Measurements from ENCODE around the gene USP43.
A peak's percentile ranks its signal among the peaks of the same experiment; 100 is the strongest.
"Not testable (repeated sequence)": the region's sequence is repeated elsewhere in the genome, so short reads cannot be mapped to it uniquely, and the experiment has no call there.

The USP43 gene

GRCh38 chr17:9632741-9633140 lies 12.6 kb upstream of the USP43 start:
- Histone ChIP-seq H3K4me3 (ENCODE audit: low read depth in 1 of 2, low read length in 2 of 2) (no peak overlapping the region), H3K9me3 (ENCODE audit: low read length) (no peaks in the 10 kb centered on the region), H3K36me3 (ENCODE audit: insufficient read depth, low read length) (no peaks in the 10 kb centered on the region), H3K27ac (ENCODE audit: low read depth, low read length) (no peak overlapping the region), H3K4me1 (ENCODE audit: insufficient read depth, low read length) (no peaks in the 10 kb centered on the region), H3K27me3 (ENCODE audit: control insufficient read depth in 1 of 2, insufficient read depth in 2 of 2, low read length in 2 of 2) (no peaks in the 10 kb centered on the region), H3K9ac (ENCODE audit: low read length) (no peak overlapping the region)

- Histone ChIP-seq H3K9me3 (ENCODE audit: low read length) (no peaks in the 10 kb centered on the region), H3K9ac (ENCODE audit: low read length) (no peak overlapping the region), H3K4me3 (ENCODE audit: low read depth in 1 of 2, low read length in 2 of 2) (no peak overlapping the region), H3K27me3 (ENCODE audit: control insufficient read depth in 1 of 2, insufficient read depth in 2 of 2, low read length in 2 of 2) (no peaks in the 10 kb centered on the region), H3K36me3 (ENCODE audit: insufficient read depth, low read length) (no peaks in the 10 kb centered on the region), H3K4me1 (ENCODE audit: insufficient read depth, low read length) (no peaks in the 10 kb centered on the region), H3K27ac (ENCODE audit: low read depth, low read length) (no peak overlapping the region)
These were observed 10.0 kb upstream of the USP43 start for GRCh38 chr17:9635340-9635739.

DNA sequence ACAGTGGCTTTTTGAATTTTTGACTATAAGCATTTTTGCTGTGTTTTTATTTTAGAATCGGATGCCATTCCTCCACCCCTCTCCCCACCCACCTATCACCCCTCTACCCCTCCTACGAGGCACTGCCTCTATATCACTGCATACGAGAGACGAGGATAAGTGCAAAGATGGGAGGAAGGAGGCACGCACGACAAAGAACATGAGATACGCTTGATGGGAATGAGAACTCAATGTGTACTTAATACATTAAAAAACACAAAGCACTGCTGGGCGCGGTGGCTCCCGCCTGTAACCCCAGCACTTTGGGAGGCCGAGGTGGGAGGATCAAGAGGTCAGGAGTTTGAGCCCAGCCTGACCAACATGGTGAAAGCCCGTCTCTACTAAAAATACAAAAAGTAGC lies 8.8 kb upstream of the USP43 start:
- H3K27me3 ChIP-seq (ENCODE audit: control insufficient read depth in 1 of 2, insufficient read depth in 2 of 2, low read length in 2 of 2), result no peaks in the 10 kb centered on the region
- no peaks in the 10 kb centered on the region for H3K36me3 ChIP-seq (ENCODE audit: insufficient read depth, low read length)
- no peak overlapping the region for H3K4me3 ChIP-seq (ENCODE audit: low read depth in 1 of 2, low read length in 2 of 2)
- no peaks in the 10 kb centered on the region for H3K9me3 ChIP-seq (ENCODE audit: low read length)
- no peak overlapping the region for H3K9ac ChIP-seq (ENCODE audit: low read length)
- H3K27ac ChIP-seq (ENCODE audit: low read depth, low read length), result no peak overlapping the region
- no peaks in the 10 kb centered on the region for H3K4me1 ChIP-seq (ENCODE audit: insufficient read depth, low read length)

DNA sequence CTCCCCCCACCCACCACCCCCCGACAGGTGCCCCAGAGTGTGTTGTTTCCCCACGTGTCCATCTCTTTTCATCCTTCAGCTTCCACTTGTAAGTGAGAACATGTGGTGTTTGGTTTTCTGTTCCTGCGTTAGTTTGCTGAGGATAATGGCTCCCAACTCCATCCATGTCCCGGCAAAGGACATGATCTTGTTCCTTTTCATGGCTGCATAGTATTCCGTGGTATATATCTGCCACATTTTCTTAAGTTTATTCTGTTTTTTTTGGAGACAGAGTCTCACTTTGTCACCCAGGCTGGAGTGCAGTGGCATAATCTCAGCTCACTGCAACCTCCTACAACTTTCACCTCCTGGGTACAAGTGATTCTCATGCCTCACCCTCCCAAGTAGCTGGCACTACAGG lies 4.9 kb upstream of the USP43 start:
- not testable (repeated sequence) for H3K27ac ChIP-seq (ENCODE audit: low read depth, low read length); H3K9ac ChIP-seq (ENCODE audit: low read length); H3K9me3 ChIP-seq (ENCODE audit: low read length); H3K4me1 ChIP-seq (ENCODE audit: insufficient read depth, low read length); H3K4me3 ChIP-seq (ENCODE audit: low read depth in 1 of 2, low read length in 2 of 2); H3K36me3 ChIP-seq (ENCODE audit: insufficient read depth, low read length)
- peaks cover 0 to 12% of the 10 kb centered on the region in 2 donors for H3K27me3 ChIP-seq (ENCODE audit: control insufficient read depth in 1 of 2, insufficient read depth in 2 of 2, low read length in 2 of 2)

GRCh38 chr17:9643611-9644010 lies 1.7 kb upstream of the USP43 start:
- no peaks in the 10 kb centered on the region for H3K9me3 ChIP-seq (ENCODE audit: low read length)
- peaks cover 7% of the 10 kb centered on the region for H3K4me1 ChIP-seq (ENCODE audit: insufficient read depth, low read length)
- H3K4me3 ChIP-seq (ENCODE audit: low read depth in 1 of 2, low read length in 2 of 2), result no peak overlapping the region
- no peaks in the 10 kb centered on the region for H3K36me3 ChIP-seq (ENCODE audit: insufficient read depth, low read length)
- H3K9ac ChIP-seq (ENCODE audit: low read length), result no peak overlapping the region
- no peak overlapping the region for H3K27ac ChIP-seq (ENCODE audit: low read depth, low read length)
- H3K27me3 ChIP-seq (ENCODE audit: control insufficient read depth in 1 of 2, insufficient read depth in 2 of 2, low read length in 2 of 2), result peaks cover 16 to 40% of the 10 kb centered on the region in 2 donors

DNA sequence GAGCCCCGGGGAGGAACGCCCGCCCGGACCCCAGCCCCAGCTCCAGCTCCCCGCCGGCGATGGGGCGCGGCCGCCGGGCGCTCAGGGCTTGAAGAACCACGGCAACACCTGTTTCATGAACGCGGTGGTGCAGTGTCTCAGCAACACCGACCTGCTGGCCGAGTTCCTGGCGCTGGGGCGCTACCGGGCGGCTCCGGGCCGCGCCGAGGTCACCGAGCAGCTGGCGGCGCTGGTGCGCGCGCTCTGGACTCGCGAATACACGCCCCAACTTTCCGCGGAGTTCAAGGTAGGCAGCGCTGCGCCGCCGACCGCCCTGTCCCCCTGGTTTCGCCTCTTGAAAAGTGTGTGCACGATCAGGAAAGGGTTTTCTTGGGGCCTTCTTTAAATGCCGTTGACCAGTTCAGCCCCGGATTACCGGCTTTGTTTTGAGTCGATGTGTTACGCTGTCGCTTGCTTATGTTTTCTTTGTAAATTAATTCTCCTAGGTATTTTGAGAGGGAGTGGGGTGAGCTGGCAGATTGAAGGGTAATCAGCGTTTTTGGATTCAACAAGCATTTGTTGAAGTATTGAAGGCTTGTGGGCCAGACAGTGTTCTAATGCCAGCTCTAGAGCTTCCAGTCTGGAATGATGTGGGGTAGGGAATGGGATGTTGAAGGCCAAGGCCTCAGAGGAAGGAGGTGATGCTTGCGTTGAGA lies 681 bp downstream of the USP43 start:
- no peaks in the 10 kb centered on the region for H3K36me3 ChIP-seq (ENCODE audit: insufficient read depth, low read length)
- no peak overlapping the region for H3K9ac ChIP-seq (ENCODE audit: low read length)
- H3K9me3 ChIP-seq (ENCODE audit: low read length), result no peaks in the 10 kb centered on the region
- peak overlapping the region in 1 of 2 donors; percentile 49 for H3K4me3 ChIP-seq (ENCODE audit: low read depth in 1 of 2, low read length in 2 of 2)
- H3K27ac ChIP-seq (ENCODE audit: low read depth, low read length), result no peak overlapping the region
- H3K27me3 ChIP-seq (ENCODE audit: control insufficient read depth in 1 of 2, insufficient read depth in 2 of 2, low read length in 2 of 2), result peaks cover 16 to 40% of the 10 kb centered on the region in 2 donors
- H3K4me1 ChIP-seq (ENCODE audit: insufficient read depth, low read length), result peaks cover 7% of the 10 kb centered on the region

DNA sequence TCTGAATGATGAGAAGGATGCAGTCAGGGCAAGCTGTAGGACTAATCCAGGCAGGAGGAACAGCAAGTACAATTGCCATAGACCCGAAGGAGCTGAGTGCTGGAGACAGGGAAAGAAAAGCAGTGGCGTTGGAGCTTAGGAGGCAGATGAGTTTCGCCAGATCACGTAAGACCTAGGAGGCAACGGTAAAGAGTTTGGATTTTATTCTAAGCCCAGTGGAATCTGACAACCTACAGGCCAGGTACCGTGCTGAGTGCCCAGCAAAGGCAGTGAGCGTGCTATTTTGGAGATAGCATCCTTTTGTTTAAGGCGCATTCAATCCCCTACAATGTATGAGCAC lies 1.2 kb downstream of the USP43 start:
- Histone ChIP-seq H3K9ac (ENCODE audit: low read length) (no peak overlapping the region), H3K9me3 (ENCODE audit: low read length) (no peaks in the 10 kb centered on the region), H3K4me1 (ENCODE audit: insufficient read depth, low read length) (peaks cover 7% of the 10 kb centered on the region), H3K4me3 (ENCODE audit: low read depth in 1 of 2, low read length in 2 of 2) (peak overlapping the region in 1 of 2 donors; percentile 49), H3K36me3 (ENCODE audit: insufficient read depth, low read length) (no peaks in the 10 kb centered on the region), H3K27me3 (ENCODE audit: control insufficient read depth in 1 of 2, insufficient read depth in 2 of 2, low read length in 2 of 2) (peaks cover 16 to 40% of the 10 kb centered on the region in 2 donors), H3K27ac (ENCODE audit: low read depth, low read length) (no peak overlapping the region)

DNA sequence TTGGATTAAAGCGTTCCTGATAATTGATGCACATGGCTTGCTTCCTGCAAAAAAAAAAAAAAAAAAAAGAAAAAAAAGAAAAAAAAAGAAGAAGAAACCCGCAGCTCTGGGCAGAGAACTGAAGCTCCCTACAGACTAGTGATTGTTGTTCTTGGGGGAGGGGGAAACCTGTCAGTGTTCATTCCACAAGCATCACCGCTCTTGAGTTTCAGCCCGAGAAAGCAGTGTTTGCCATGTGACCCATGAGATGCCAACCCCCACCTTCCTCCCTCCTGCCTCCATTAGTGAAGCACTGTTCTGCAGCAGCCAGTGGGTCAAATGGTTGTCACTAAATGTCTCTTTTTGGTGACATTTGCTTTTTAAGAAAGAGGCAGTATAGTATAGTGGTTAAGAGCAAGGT lies 1.7 kb downstream of the USP43 start:
- H3K4me1 ChIP-seq (ENCODE audit: insufficient read depth, low read length), result peaks cover 7% of the 10 kb centered on the region
- H3K27me3 ChIP-seq (ENCODE audit: control insufficient read depth in 1 of 2, insufficient read depth in 2 of 2, low read length in 2 of 2), result peaks cover 16 to 40% of the 10 kb centered on the region in 2 donors
- H3K4me3 ChIP-seq (ENCODE audit: low read depth in 1 of 2, low read length in 2 of 2), result no peak overlapping the region
- no peaks in the 10 kb centered on the region for H3K9me3 ChIP-seq (ENCODE audit: low read length)
- H3K36me3 ChIP-seq (ENCODE audit: insufficient read depth, low read length), result no peaks in the 10 kb centered on the region
- H3K9ac ChIP-seq (ENCODE audit: low read length), result no peak overlapping the region
- no peak overlapping the region for H3K27ac ChIP-seq (ENCODE audit: low read depth, low read length)

DNA sequence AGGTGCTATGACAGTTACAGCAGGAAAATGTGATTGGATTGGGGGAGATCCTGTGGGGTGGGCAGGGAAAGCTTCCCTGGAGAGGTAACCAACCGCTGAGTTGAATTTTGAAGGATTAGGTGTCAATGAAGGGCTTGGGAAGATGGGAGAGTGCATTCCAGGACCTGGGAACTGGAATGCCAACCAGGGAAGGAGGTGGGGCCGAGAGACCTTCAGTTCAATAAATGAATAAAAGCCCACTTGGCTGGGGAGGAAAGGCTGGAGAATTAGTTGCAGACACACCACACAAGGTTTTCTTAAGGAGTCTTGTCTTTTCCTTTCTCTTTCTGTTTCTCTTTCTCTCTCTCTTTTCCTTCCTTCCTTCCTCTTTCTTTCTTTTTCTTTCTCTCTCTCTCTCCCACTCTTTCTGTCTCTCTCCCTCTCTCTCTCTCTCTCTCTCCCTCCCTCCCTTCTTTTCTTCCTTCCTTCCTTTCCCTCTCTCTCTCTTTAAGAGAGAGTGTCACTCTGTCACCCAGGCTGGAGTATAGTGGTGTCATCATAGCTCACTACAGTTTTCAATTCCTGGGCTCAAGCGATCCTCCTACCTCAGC lies 3.3 kb downstream of the USP43 start:
- Histone ChIP-seq H3K9me3 (ENCODE audit: low read length) (no peaks in the 10 kb centered on the region), H3K27me3 (ENCODE audit: control insufficient read depth in 1 of 2, insufficient read depth in 2 of 2, low read length in 2 of 2) (peaks cover 16 to 40% of the 10 kb centered on the region in 2 donors), H3K4me3 (ENCODE audit: low read depth in 1 of 2, low read length in 2 of 2) (no peak overlapping the region), H3K9ac (ENCODE audit: low read length) (no peak overlapping the region), H3K27ac (ENCODE audit: low read depth, low read length) (no peak overlapping the region), H3K4me1 (ENCODE audit: insufficient read depth, low read length) (peaks cover 7% of the 10 kb centered on the region), H3K36me3 (ENCODE audit: insufficient read depth, low read length) (no peaks in the 10 kb centered on the region)

GRCh38 chr17:9658593-9659211 lies 13.4 kb downstream of the USP43 start:
- Histone ChIP-seq H3K27me3 (ENCODE audit: control insufficient read depth in 1 of 2, insufficient read depth in 2 of 2, low read length in 2 of 2) (no peaks in the 10 kb centered on the region), H3K4me1 (ENCODE audit: insufficient read depth, low read length) (no peaks in the 10 kb centered on the region), H3K36me3 (ENCODE audit: insufficient read depth, low read length) (no peaks in the 10 kb centered on the region), H3K27ac (ENCODE audit: low read depth, low read length) (no peak overlapping the region), H3K4me3 (ENCODE audit: low read depth in 1 of 2, low read length in 2 of 2) (no peak overlapping the region), H3K9ac (ENCODE audit: low read length) (no peak overlapping the region), H3K9me3 (ENCODE audit: low read length) (no peaks in the 10 kb centered on the region)

- Histone ChIP-seq H3K4me1 (ENCODE audit: insufficient read depth, low read length) (no peaks in the 10 kb centered on the region), H3K9ac (ENCODE audit: low read length) (no peak overlapping the region), H3K4me3 (ENCODE audit: low read depth in 1 of 2, low read length in 2 of 2) (no peak overlapping the region), H3K9me3 (ENCODE audit: low read length) (no peaks in the 10 kb centered on the region), H3K36me3 (ENCODE audit: insufficient read depth, low read length) (no peaks in the 10 kb centered on the region), H3K27me3 (ENCODE audit: control insufficient read depth in 1 of 2, insufficient read depth in 2 of 2, low read length in 2 of 2) (no peaks in the 10 kb centered on the region), H3K27ac (ENCODE audit: low read depth, low read length) (no peak overlapping the region)
These were observed 15.7 kb downstream of the USP43 start for GRCh38 chr17:9661027-9661426.

DNA sequence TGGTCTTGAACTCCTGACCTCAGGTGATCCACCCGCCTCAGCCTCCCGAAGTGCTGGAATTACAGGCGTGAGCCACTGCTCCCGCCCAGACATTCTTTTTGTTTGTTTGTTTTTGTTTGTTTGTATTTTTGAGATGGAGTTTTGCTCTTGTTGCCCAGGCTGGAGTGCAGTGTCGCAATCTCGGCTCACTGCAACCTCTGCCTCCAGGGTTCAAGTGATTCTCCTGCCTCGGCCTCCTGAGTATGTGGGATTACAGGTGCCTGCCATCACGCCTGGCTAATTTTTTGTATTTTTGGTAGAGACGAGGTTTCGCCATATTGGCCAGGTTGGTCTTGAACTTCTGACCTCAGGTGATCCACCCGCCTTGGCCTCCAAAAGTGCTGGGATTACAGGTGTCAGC lies 18.2 kb downstream of the USP43 start:
- H3K9me3 ChIP-seq (ENCODE audit: low read length); H3K36me3 ChIP-seq (ENCODE audit: insufficient read depth, low read length); H3K27me3 ChIP-seq (ENCODE audit: control insufficient read depth in 1 of 2, insufficient read depth in 2 of 2, low read length in 2 of 2); H3K4me3 ChIP-seq (ENCODE audit: low read depth in 1 of 2, low read length in 2 of 2); H3K9ac ChIP-seq (ENCODE audit: low read length); H3K4me1 ChIP-seq (ENCODE audit: insufficient read depth, low read length); H3K27ac ChIP-seq (ENCODE audit: low read depth, low read length): not testable (repeated sequence)
